NCI-H2029 (cell line): ENCODE measurements around the gene C4BPB.
A peak's percentile ranks its signal among the peaks of the same experiment; 100 is the strongest.

Experiments
- DNase-seq: peaks from one replicate; lab custom pipeline; 2025; lab: John Stamatoyannopoulos, UW

C4BPB gene

GRCh38 chr1:207059881-207060280 lies 28.8 kb upstream of the C4BPB start:
- DNase-seq: no peak

GRCh38 chr1:207060596-207060995 lies 28.1 kb upstream of the C4BPB start:
- DNase-seq: no peak

GRCh38 chr1:207062058-207062457 lies 26.6 kb upstream of the C4BPB start:
- DNase-seq: no peak

GRCh38 chr1:207063014-207063413 lies 25.6 kb upstream of the C4BPB start:
- DNase-seq: no peak

GRCh38 chr1:207064561-207064960 lies 24.1 kb upstream of the C4BPB start:
- DNase-seq: no peak

- DNase-seq: no peak
These were observed 21.5 kb upstream of the C4BPB start for GRCh38 chr1:207067185-207067584.

GRCh38 chr1:207067665-207068064 lies 21.0 kb upstream of the C4BPB start:
- DNase-seq: no peak

GRCh38 chr1:207069061-207069460 lies 19.6 kb upstream of the C4BPB start:
- DNase-seq: no peak

GRCh38 chr1:207069858-207070506 lies 18.7 kb upstream of the C4BPB start:
- no peak for DNase-seq

GRCh38 chr1:207070811-207071210 lies 17.8 kb upstream of the C4BPB start:
- no peak for DNase-seq

- no peak for DNase-seq
These were observed 17.2 kb upstream of the C4BPB start for GRCh38 chr1:207071426-207071825.

GRCh38 chr1:207072233-207072632 lies 16.4 kb upstream of the C4BPB start:
- DNase-seq: no peak

GRCh38 chr1:207073906-207074820 lies 14.5 kb upstream of the C4BPB start:
- no peak for DNase-seq

- no peak for DNase-seq
These were observed 12.3 kb upstream of the C4BPB start for GRCh38 chr1:207076181-207076955.

GRCh38 chr1:207077012-207077411 lies 11.6 kb upstream of the C4BPB start:
- no peak for DNase-seq

- DNase-seq: peak; percentile 39
These were observed 10.9 kb upstream of the C4BPB start for GRCh38 chr1:207077470-207078377.

- DNase-seq: no peak
These were observed 10.0 kb upstream of the C4BPB start for GRCh38 chr1:207078578-207079132.

- no peak for DNase-seq
These were observed 8.9 kb upstream of the C4BPB start for GRCh38 chr1:207079706-207080241.

GRCh38 chr1:207081088-207081487 lies 7.6 kb upstream of the C4BPB start:
- DNase-seq: no peak

GRCh38 chr1:207081806-207082205 lies 6.9 kb upstream of the C4BPB start:
- DNase-seq: no peak

GRCh38 chr1:207084232-207084631 lies 4.4 kb upstream of the C4BPB start:
- no peak for DNase-seq
